LoVo (cell line): ENCODE measurements around the gene MSS51.

Experiments used
- DNase-seq: peaks from one replicate; pipeline ENCODE4 v3.0.0-alpha.2; 2016; ENCODE audit warnings: low spot score

The MSS51 gene

GRCh38 chr10:73433538-73433867 is at the start of gene MSS51:
MSS51 (minus strand) TSS chr10:73433561; CDS start chr10:73428284, 5,277 bp downstream.
- DNase-seq: no peak

GRCh38 chr10:73480158-73480557 is 46.8 kb upstream of the MSS51 start:
- no peak for DNase-seq

GRCh38 chr10:73478636-73479035 is 45.3 kb upstream of the MSS51 start:
- DNase-seq: no peak

GRCh38 chr10:73471226-73471625 is 37.9 kb upstream of the MSS51 start:
- no peak for DNase-seq

- no peak for DNase-seq
These were observed 36.2 kb upstream of the MSS51 start for GRCh38 chr10:73469579-73469978.

GRCh38 chr10:73467206-73467605 is 33.8 kb upstream of the MSS51 start:
- no peak for DNase-seq

- no peak for DNase-seq
These were observed 32.8 kb upstream of the MSS51 start for GRCh38 chr10:73465978-73466726.

- DNase-seq: no peak
These were observed 27.5 kb upstream of the MSS51 start for GRCh38 chr10:73460897-73461296.

- DNase-seq: no peak
These were observed 26.4 kb upstream of the MSS51 start for GRCh38 chr10:73459683-73460314.

- no peak for DNase-seq
These were observed 23.0 kb upstream of the MSS51 start for GRCh38 chr10:73456187-73456890.

GRCh38 chr10:73449113-73449512 is 15.8 kb upstream of the MSS51 start:
- DNase-seq: no peak

GRCh38 chr10:73448384-73448783 is 15.0 kb upstream of the MSS51 start:
- no peak for DNase-seq

- no peak for DNase-seq
These were observed 13.6 kb upstream of the MSS51 start for GRCh38 chr10:73446926-73447325.

GRCh38 chr10:73444457-73444856 is 11.1 kb upstream of the MSS51 start:
- DNase-seq: no peak

GRCh38 chr10:73439605-73440312 is 6.4 kb upstream of the MSS51 start:
- no peak for DNase-seq

GRCh38 chr10:73439055-73439454 is 5.7 kb upstream of the MSS51 start:
- DNase-seq: no peak

GRCh38 chr10:73432646-73433537 is 469 bp downstream of the MSS51 start:
- no peak for DNase-seq

- DNase-seq: no peak
These were observed 7.0 kb downstream of the MSS51 start for GRCh38 chr10:73426318-73426717.

GRCh38 chr10:73424478-73424877 is 8.9 kb downstream of the MSS51 start:
- no peak for DNase-seq

GRCh38 chr10:73423309-73423708 is 10.1 kb downstream of the MSS51 start:
- DNase-seq: no peak

GRCh38 chr10:73416571-73416970 is 16.8 kb downstream of the MSS51 start:
- no peak for DNase-seq
